ENCODE data around the gene DUSP7. TPM values are rescaled to one million over a fixed set of nuclear protein-coding genes. Genes with fewer than 3 reads are reported as not detected.

DUSP7 gene
- total and polyA plus RNA-seq, 2 donors (not counting 3 experiments of a cell fraction or from before 2014, with no cell fraction given) = 29.2 to 37.7 TPM

- ChIA-PET POLR2A (interaction anchor here (0.6 kb wide), 1 partner anchor 32 kb away, joined by 3 read pairs; the partner anchor contains the start of gene DUSP7), CTCF (interaction anchor here (1.2 kb wide), 1 partner anchor 33 kb away, joined by 3 read pairs; no protein-coding TSS in a partner anchor)
- no peak overlapping the region for H3K9ac ChIP-seq (replicated peaks; ENCODE audit: extremely low read depth, insufficient read depth, low read length)
- H3K27ac ChIP-seq (ENCODE audit: insufficient read depth, low read depth, low read length) = peak overlapping the region; percentile 96
- H3K9me1 ChIP-seq (replicated peaks; ENCODE audit: control insufficient read depth, extremely low read depth, insufficient read depth, low read length) = no peaks in the 10 kb centered on the region
- no peaks in the 10 kb centered on the region for H3K79me2 ChIP-seq (ENCODE audit: control insufficient read depth, insufficient read depth, low read length)
- intact Hi-C loops (cut with micrococcal nuclease) = no loop called here
- H3K9me3 ChIP-seq (replicated peaks; ENCODE audit: control insufficient read depth, insufficient read depth, low read length) = no peaks in the 10 kb centered on the region
- dilution Hi-C loops (cut with MboI; ENCODE audit: extremely low pct_ligation_motif_present, low sequenced_read_pairs) = no loop called here
- no peak overlapping the region for H3K4me2 ChIP-seq (ENCODE audit: insufficient read depth, low read length)
- H3K36me3 ChIP-seq (ENCODE audit: control insufficient read depth in 2 of 2, extremely low read depth in 1 of 2, insufficient read depth in 2 of 2, low read length in 2 of 2) = no peaks in the 10 kb centered on the region
- H3K4me1 ChIP-seq (ENCODE audit: control insufficient read depth, extremely low read depth, insufficient read depth, low read length) = peaks cover 53% of the 10 kb centered on the region
- H2AFZ ChIP-seq (ENCODE audit: low read depth, low read length) = peak overlapping the region; percentile 10
- TF ChIP-seq MYC (IDR thresholded peaks at IDR 0.05; ENCODE audit: low read depth, low read length) (no peak), POLR2AphosphoS5 (IDR thresholded peaks at IDR 0.05; ENCODE audit: insufficient read depth, low read depth, low read length) (no peak), POLR2A (IDR thresholded peaks at IDR 0.05; ENCODE audit: low read depth, low read length) (no peak), GATA2 (IDR thresholded peaks at IDR 0.05; ENCODE audit: insufficient read depth, insufficient read length, low read depth, low read length) (no peak), JUN (IDR thresholded peaks at IDR 0.05; ENCODE audit: borderline replicate concordance, insufficient read depth, insufficient read length, low read depth) (no peak), FOS (IDR thresholded peaks at IDR 0.05; ENCODE audit: borderline replicate concordance, insufficient read depth, low read length) (no peak), EZH2 (IDR thresholded peaks at IDR 0.05; ENCODE audit: borderline replicate concordance, low read depth, low read length, severe bottlenecking) (no peak), MAX (IDR thresholded peaks at IDR 0.05; ENCODE audit: insufficient read depth, insufficient read length) (no peak)
- H4K20me1 ChIP-seq (replicated peaks; ENCODE audit: control insufficient read depth, extremely low read depth, insufficient read depth, low read length) = no peaks in the 10 kb centered on the region
- FAIRE-seq (peak; percentile 93), DNase-seq (ENCODE audit: low read depth, low spot score) (peak; percentile 44)
- no TSS peak for BruUV-seq (replicated peaks)
- H3K4me3 ChIP-seq (replicated peaks in 1 of 3; ENCODE audit: insufficient read depth in 1 of 3, low read depth in 1 of 3, low read length in 3 of 3) = no peak overlapping the region
- no peaks in the 10 kb centered on the region for H3K27me3 ChIP-seq (ENCODE audit: control insufficient read depth in 2 of 2, insufficient read depth in 2 of 2, low read length in 2 of 2)
Observed at GRCh38 chr3:52088445-52089367, 32.3 kb upstream of the DUSP7 start.
